Activated T-helper 2 cell treated with anti-CD3 and anti-CD28 coated beads, Interferon-gamma antibody, Interleukin-2, Interleukin-4, amounts not matched to agents 10 μg/mL and 5 μg/mL and 100 μg/mL, durations not matched to agents 14 hours and 24 hours and 36 hours (primary cell): ENCODE data around the gene HERC3. TPM values are rescaled to one million over a fixed set of nuclear protein-coding genes. Genes with fewer than 3 reads are reported as not detected.

ENCODE experiments used
- DNase-seq: peaks from one replicate; pipeline ENCODE4 v3.0.0; 2021; ENCODE audit warnings: low spot score
- H3K27ac Mint-ChIP-seq: one replicate; pipeline ENCODE4 v1.8.0; 2021; ENCODE audit warnings: mixed read lengths
- H3K27me3 Mint-ChIP-seq: one replicate; pipeline ENCODE4 v1.8.0; 2021; ENCODE audit warnings: low read depth, mixed read lengths
- H3K36me3 Mint-ChIP-seq: one replicate; pipeline ENCODE4 v1.8.0; 2021; ENCODE audit warnings: low read depth, mixed read lengths
- H3K4me1 Mint-ChIP-seq: one replicate; pipeline ENCODE4 v1.8.0; 2021; ENCODE audit warnings: low read depth, mixed read lengths
- H3K4me3 Mint-ChIP-seq: one replicate; pipeline ENCODE4 v1.8.0; 2021; ENCODE audit warnings: low read depth, mild to moderate bottlenecking, moderate library complexity, mixed read lengths
- H3K9me3 Mint-ChIP-seq: one replicate; pipeline ENCODE4 v1.8.0; 2021; ENCODE audit warnings: mixed read lengths
- intact Hi-C: fragments of 100-400 bp; cut with micrococcal nuclease; formaldehyde crosslinking; loops from one replicate; pipeline ENCODE4 v1.15.1; 2023
- total RNA-seq: library from RNA; stranded (reverse); gene quantifications from 2 replicates; pipeline ENCODE4 v1.2.3, GENCODE V29; 2022

Gene HERC3
- total RNA-seq, 1 donor from 2014 or later, result 18.9 TPM

DNA sequence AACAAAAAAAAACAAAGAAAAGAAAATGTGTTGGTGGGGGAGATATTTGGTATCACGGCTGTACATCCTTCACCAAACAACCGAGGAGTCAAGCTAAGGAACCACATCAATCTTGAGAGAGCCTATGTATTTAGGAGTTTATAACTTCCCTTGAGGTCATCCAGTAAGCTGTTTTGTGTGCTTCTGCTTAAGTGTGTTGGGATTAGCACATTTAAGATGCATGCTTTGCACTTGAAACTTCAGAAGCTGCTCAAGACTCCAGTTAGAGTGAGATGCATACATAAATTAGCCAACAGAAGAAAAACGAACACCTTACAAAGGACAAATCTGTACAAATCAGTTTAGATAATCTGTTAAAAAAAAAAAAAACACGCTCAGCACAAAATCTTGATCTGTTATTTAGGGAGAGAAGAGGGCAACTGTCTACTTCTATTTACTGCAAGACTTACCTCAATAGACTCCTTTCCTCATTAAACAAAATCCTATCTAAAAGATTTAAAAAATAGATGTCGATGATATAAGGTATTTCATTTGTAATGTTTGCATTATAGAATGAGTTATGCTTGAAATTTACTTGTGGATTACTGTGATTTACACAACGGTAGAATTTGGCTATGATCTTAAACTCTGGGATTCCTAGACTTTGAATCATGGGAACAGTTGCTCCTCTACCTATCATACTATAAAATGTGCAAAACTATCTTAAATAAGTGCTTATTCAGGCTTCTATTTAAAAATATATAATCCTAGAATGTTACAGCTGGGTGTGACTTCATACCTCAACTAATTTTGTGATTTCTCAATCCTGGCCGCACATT lies 159.2 kb downstream of the HERC3 start:
- H3K4me3 Mint-ChIP-seq, result no peak overlapping the region
- intact Hi-C loops, result no loop called here
- no peaks in the 10 kb centered on the region for H3K27me3 Mint-ChIP-seq
- no peaks in the 10 kb centered on the region for H3K9me3 Mint-ChIP-seq
- no peaks in the 10 kb centered on the region for H3K4me1 Mint-ChIP-seq
- H3K27ac Mint-ChIP-seq, result no peak overlapping the region
- H3K36me3 Mint-ChIP-seq, result peaks cover 14% of the 10 kb centered on the region
- no peak for DNase-seq

DNA sequence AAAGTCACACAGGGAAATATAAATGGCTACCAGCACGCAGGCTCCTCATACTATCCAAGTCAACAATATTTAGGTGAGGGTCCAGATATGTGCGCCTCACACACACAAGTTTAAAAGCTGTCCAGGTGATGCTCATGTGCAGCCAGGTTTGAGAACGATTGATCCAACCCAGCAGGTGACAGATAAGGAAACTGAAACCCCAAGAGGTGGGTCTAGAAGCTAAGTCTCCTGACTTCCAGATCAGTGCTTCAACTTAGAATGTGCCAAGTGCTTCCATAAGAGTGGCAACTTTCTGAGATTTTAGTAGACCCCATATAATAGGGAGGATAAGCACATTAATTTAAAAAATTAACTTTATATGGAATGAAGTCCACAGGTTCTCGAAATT lies 159.8 kb downstream of the HERC3 start:
- DNase-seq, result no peak
- H3K36me3 Mint-ChIP-seq, result peaks cover 14% of the 10 kb centered on the region
- intact Hi-C loops, result no loop called here
- H3K4me1 Mint-ChIP-seq, result no peaks in the 10 kb centered on the region
- H3K4me3 Mint-ChIP-seq, result no peak overlapping the region
- H3K27me3 Mint-ChIP-seq, result no peaks in the 10 kb centered on the region
- H3K9me3 Mint-ChIP-seq, result no peaks in the 10 kb centered on the region
- H3K27ac Mint-ChIP-seq, result no peak overlapping the region

DNA sequence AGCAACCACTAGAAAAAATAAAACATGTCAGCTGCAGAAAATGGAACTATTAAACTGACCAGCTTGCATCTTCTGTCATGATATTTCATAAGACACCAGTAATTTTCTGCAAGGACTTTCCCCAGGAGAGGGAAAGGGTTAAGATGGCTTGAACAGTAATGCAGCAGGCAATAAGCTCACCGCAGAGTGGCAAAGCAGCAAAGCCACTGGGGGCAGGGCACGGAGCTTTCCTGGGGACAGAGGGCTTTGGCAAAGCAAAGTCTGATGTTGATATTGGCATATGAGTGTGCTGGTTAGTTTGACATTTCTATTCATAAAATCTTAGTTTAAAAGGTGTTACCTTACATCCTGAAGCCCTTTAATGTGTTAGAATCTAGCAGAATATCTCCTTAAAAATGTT lies 160.5 kb downstream of the HERC3 start:
- no peak for DNase-seq
- no peaks in the 10 kb centered on the region for H3K9me3 Mint-ChIP-seq
- no peaks in the 10 kb centered on the region for H3K27me3 Mint-ChIP-seq
- intact Hi-C loops, result no loop called here
- H3K4me3 Mint-ChIP-seq, result no peak overlapping the region
- no peaks in the 10 kb centered on the region for H3K4me1 Mint-ChIP-seq
- H3K27ac Mint-ChIP-seq, result no peak overlapping the region
- H3K36me3 Mint-ChIP-seq, result peaks cover 11% of the 10 kb centered on the region

DNA sequence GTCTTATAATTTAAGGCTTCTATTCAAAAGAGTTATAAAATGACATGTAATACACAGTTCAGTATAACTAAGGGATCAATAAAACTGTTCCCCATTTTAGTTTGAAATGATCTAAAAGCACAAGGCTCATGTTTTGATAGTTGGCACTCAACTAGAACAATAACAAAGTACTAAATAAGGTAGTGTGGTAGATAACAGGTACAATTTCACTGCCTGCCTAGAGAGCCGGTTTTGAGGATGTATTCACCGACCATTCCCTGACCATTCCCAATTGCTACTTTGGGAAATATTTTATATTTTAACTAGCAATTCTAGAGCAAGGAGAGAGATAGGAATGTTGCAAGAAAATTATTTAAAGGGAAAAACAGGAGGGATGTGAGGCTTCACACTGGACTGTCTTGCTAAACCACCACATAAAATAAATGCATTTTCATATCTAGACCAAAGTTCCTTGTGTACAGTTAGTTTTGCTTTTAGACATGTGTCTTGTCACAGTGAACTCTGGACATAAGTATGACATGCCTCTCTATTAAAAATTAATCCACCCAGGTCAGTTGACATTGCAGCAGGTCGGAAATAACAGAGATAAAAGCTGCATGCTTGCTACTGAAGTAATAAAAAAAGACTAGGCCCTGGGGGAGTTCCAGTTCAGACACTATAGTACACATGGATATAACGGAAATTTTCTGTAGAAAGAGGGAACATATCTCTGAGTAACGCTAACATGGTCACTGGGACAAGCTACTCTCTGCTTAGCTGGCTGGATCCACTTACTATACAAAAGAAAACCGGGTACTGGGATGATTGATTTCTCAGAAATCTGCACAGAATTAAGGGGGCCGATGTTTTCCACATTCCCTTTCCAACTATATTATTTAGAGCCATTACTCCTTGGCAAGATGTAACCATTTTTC lies 161.6 kb downstream of the HERC3 start:
- DNase-seq, result no peak
- Mint-ChIP-seq H3K27ac (no peak overlapping the region), H3K27me3 (no peaks in the 10 kb centered on the region), H3K4me3 (no peak overlapping the region), H3K9me3 (no peaks in the 10 kb centered on the region), H3K4me1 (no peaks in the 10 kb centered on the region), H3K36me3 (peaks cover 5% of the 10 kb centered on the region)
- intact Hi-C loops, result no loop called here

DNA sequence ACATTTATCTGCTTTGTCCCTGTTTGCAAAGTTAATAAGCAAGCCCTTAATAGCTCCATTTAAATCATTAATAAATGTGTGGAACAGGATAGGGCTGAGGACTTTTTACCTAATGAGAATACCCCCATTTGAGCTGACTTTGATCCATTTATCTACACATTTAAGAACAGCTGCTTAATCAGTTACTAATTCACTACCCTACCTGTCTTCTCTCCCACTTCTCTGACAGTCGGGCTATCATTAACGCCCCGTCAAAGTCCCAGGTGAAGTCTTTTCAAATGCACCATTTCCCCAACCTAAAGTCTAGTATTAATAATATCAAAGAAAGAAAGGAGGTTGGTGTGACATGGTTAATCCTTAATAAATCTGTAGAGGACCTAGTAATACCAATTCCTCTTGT lies 162.5 kb downstream of the HERC3 start:
- Mint-ChIP-seq H3K4me1 (no peaks in the 10 kb centered on the region), H3K27ac (no peak overlapping the region), H3K27me3 (no peaks in the 10 kb centered on the region), H3K4me3 (no peak overlapping the region), H3K9me3 (no peaks in the 10 kb centered on the region), H3K36me3 (peaks cover under 1% of the 10 kb centered on the region)
- no peak for DNase-seq
- intact Hi-C loops, result no loop called here

DNA sequence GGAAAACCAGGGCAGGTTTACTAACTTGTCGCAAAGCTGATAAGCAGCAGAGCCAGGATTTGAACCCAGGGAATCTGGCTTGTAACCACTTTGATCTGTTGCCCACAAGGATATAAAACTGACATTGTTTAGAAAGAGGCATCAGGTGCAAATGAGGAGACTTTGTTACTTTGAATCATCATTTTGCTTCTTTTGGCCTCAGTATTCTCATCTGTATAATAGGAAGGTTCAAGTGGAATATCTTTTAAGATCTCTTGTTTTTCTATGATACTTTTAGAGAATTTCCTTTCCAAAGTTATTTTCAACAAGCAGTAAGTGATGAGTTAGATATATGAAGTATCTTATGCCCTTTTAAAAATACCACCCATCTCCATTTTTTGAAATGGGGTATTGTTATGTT lies 163.2 kb downstream of the HERC3 start:
- H3K4me1 Mint-ChIP-seq, result no peaks in the 10 kb centered on the region
- no peaks in the 10 kb centered on the region for H3K27me3 Mint-ChIP-seq
- no peaks in the 10 kb centered on the region for H3K9me3 Mint-ChIP-seq
- H3K27ac Mint-ChIP-seq, result no peak overlapping the region
- no peak overlapping the region for H3K4me3 Mint-ChIP-seq
- intact Hi-C loops, result no loop called here
- DNase-seq, result no peak
- no peaks in the 10 kb centered on the region for H3K36me3 Mint-ChIP-seq

DNA sequence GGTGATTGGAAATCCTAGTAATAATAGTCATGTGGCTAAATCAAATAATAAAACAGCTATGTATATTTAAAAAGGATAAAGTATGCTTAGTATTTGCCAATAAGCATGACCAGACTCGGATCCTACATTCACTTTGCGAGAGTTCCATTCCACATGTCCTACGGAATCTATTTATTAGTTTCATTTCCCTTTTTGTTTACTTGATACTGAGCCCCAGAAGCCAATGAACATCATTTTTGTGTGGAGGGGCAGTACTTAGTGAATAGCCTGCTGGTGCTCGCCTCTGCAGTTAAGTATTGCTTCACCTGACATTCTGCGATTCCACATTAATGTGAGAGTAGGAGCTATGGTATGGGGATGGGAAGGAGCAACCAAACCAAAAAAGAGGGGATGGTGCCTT lies 163.9 kb downstream of the HERC3 start:
- intact Hi-C loops, result no loop called here
- Mint-ChIP-seq H3K4me3 (no peak overlapping the region), H3K4me1 (no peaks in the 10 kb centered on the region), H3K36me3 (no peaks in the 10 kb centered on the region), H3K9me3 (no peaks in the 10 kb centered on the region), H3K27ac (no peak overlapping the region), H3K27me3 (no peaks in the 10 kb centered on the region)
- DNase-seq, result no peak

DNA sequence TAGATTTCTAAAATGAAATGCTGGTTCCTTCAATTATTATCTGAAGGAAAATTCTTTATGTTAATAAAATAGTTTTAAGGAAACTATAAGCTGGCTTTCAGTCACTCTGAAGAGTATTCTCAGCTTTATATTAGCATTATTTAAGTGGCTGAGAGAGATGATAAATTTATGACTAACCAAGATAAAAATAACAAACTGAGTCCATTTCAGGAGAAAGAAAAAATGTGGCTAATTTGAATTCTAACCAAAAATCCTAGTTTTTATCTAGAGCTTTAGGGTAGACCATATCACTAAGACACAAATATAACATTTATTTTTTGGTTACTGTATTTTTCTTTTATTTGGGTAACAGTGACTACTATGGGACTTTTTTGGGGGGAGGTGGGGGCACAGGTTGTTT lies 164.8 kb downstream of the HERC3 start:
- Mint-ChIP-seq H3K27me3 (no peaks in the 10 kb centered on the region), H3K4me1 (no peaks in the 10 kb centered on the region), H3K9me3 (no peaks in the 10 kb centered on the region), H3K4me3 (no peak overlapping the region), H3K36me3 (no peaks in the 10 kb centered on the region), H3K27ac (no peak overlapping the region)
- DNase-seq, result no peak
- intact Hi-C loops, result no loop called here

DNA sequence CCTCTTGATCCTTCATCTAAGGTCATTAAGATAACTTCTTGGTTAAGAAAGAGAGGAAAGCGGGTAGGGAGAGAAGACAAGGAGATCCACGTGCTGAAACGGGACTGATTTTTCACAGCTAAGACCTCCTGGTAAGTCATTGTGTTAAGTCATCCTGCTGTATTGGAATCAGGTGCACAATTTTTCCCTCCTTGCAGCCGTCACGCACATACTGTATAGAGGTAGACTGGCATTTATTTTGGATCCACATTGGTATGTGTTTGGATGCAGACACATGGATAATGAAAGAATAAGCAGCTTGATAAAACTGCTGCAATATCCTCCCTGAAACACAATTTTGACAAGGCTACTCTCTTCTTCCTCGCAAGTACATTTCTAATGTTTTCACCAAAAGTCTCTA lies 165.5 kb downstream of the HERC3 start:
- intact Hi-C loops, result no loop called here
- Mint-ChIP-seq H3K27me3 (no peaks in the 10 kb centered on the region), H3K4me1 (no peaks in the 10 kb centered on the region), H3K27ac (no peak overlapping the region), H3K4me3 (no peak overlapping the region), H3K9me3 (no peaks in the 10 kb centered on the region), H3K36me3 (no peaks in the 10 kb centered on the region)
- no peak for DNase-seq

Other genes starting within 250 kb of the HERC3 start
- 3.3 and 3.7 TPM in 2 replicates for gene HERC6, start 213.6 kb upstream of the HERC3 start, total RNA-seq
- 8.4 and 10.2 TPM in 2 replicates for gene HERC5, start 135.4 kb upstream of the HERC3 start, total RNA-seq
- gene PYURF, start 68.7 kb upstream of the HERC3 start, total RNA-seq, result 51.2 and 52.8 TPM in 2 replicates
- gene NAP1L5, start 105.3 kb downstream of the HERC3 start, total RNA-seq, result 5.6 TPM in 2 replicates